Mucosa of rectum (tissue), 2 donors: ENCODE data around the gene LAX1.
"Not testable (repeated sequence)": the region's sequence is repeated elsewhere in the genome, so short reads cannot be mapped to it uniquely, and the experiment has no call there.

ENCODE experiments used
- H3K27ac ChIP-seq, 2 donors: one replicate each; pipeline ENCODE4 v1.7.0; 2013; ENCODE audit warnings: inconsistent platforms in 2 of 2, low read depth in 2 of 2, low read length in 2 of 2
- H3K27me3 ChIP-seq, 2 donors: one replicate each; pipeline ENCODE4 v1.7.0; 2013; ENCODE audit warnings: low read length in 2 of 2; ENCODE audit not compliant: control insufficient read depth in 2 of 2, insufficient read depth in 2 of 2
- H3K36me3 ChIP-seq, 2 donors: one replicate each; pipeline ENCODE4 v1.7.0; 2013; ENCODE audit warnings: low read length in 2 of 2; ENCODE audit not compliant: control insufficient read depth in 2 of 2, insufficient read depth in 2 of 2
- H3K4me1 ChIP-seq, 2 donors: one replicate each; pipeline ENCODE4 v1.7.0; 2013; ENCODE audit warnings: low read length in 2 of 2, mild to moderate bottlenecking in 1 of 2; ENCODE audit not compliant: control insufficient read depth in 2 of 2, insufficient read depth in 2 of 2
- H3K4me3 ChIP-seq, 2 donors: one replicate each; pipeline ENCODE4 v1.7.0; 2013; ENCODE audit warnings: low read length in 2 of 2
- H3K9ac ChIP-seq, 2 donors: one replicate each; pipeline ENCODE4 v1.7.0; 2013; ENCODE audit warnings: low read length in 2 of 2, low read depth in 1 of 2, mild to moderate bottlenecking in 1 of 2
- H3K9me3 ChIP-seq, 2 donors: one replicate each; pipeline ENCODE4 v1.7.0; 2013; ENCODE audit warnings: low read length in 2 of 2; ENCODE audit not compliant: control insufficient read depth in 2 of 2
- donor health status: healthy.
- donor health status: Normal muscosa, but diverticular disease.

LAX1 gene

GRCh38 chr1:203746281-203746680, 18.7 kb upstream of the LAX1 start:
- no peak overlapping the region for H3K4me3 ChIP-seq
- H3K9me3 ChIP-seq = no peaks in the 10 kb centered on the region
- H3K4me1 ChIP-seq = peaks cover 0 to 4% of the 10 kb centered on the region in 2 donors
- no peak overlapping the region for H3K9ac ChIP-seq
- H3K27ac ChIP-seq = no peak overlapping the region
- H3K36me3 ChIP-seq = no peaks in the 10 kb centered on the region
- no peaks in the 10 kb centered on the region for H3K27me3 ChIP-seq

GRCh38 chr1:203751051-203751450, 13.9 kb upstream of the LAX1 start:
- no peaks in the 10 kb centered on the region for H3K36me3 ChIP-seq
- no peak overlapping the region for H3K4me3 ChIP-seq
- H3K27me3 ChIP-seq = no peaks in the 10 kb centered on the region
- H3K27ac ChIP-seq = no peak overlapping the region
- no peaks in the 10 kb centered on the region for H3K9me3 ChIP-seq
- no peaks in the 10 kb centered on the region for H3K4me1 ChIP-seq
- no peak overlapping the region for H3K9ac ChIP-seq

GRCh38 chr1:203751618-203752361, 13.2 kb upstream of the LAX1 start:
- H3K27ac ChIP-seq, H3K27me3 ChIP-seq, H3K9me3 ChIP-seq, H3K4me1 ChIP-seq, H3K9ac ChIP-seq, H3K4me3 ChIP-seq, H3K36me3 ChIP-seq: not testable (repeated sequence)

- Histone ChIP-seq H3K9me3 (no peaks in the 10 kb centered on the region), H3K27me3 (no peaks in the 10 kb centered on the region), H3K9ac (no peak overlapping the region), H3K4me1 (no peaks in the 10 kb centered on the region), H3K36me3 (no peaks in the 10 kb centered on the region), H3K27ac (peak overlapping the region; percentile 20 to 71), H3K4me3 (no peak overlapping the region)
Observed at GRCh38 chr1:203754455-203754864, 10.5 kb upstream of the LAX1 start.

GRCh38 chr1:203756036-203756435, 8.9 kb upstream of the LAX1 start:
- no peaks in the 10 kb centered on the region for H3K36me3 ChIP-seq
- H3K27ac ChIP-seq = no peak overlapping the region
- no peaks in the 10 kb centered on the region for H3K4me1 ChIP-seq
- H3K4me3 ChIP-seq = no peak overlapping the region
- no peak overlapping the region for H3K9ac ChIP-seq
- no peaks in the 10 kb centered on the region for H3K9me3 ChIP-seq
- no peaks in the 10 kb centered on the region for H3K27me3 ChIP-seq

GRCh38 chr1:203758749-203759148, 6.2 kb upstream of the LAX1 start:
- H3K4me1 ChIP-seq, H3K9ac ChIP-seq, H3K27me3 ChIP-seq, H3K9me3 ChIP-seq, H3K4me3 ChIP-seq, H3K36me3 ChIP-seq, H3K27ac ChIP-seq: not testable (repeated sequence)

- Histone ChIP-seq H3K27ac (no peak overlapping the region), H3K27me3 (no peaks in the 10 kb centered on the region), H3K9ac (no peak overlapping the region), H3K9me3 (no peaks in the 10 kb centered on the region), H3K4me1 (no peaks in the 10 kb centered on the region), H3K36me3 (no peaks in the 10 kb centered on the region), H3K4me3 (no peak overlapping the region)
Observed at GRCh38 chr1:203760506-203760905, 4.5 kb upstream of the LAX1 start.

- H3K9ac ChIP-seq, H3K27ac ChIP-seq, H3K9me3 ChIP-seq, H3K36me3 ChIP-seq, H3K4me3 ChIP-seq, H3K4me1 ChIP-seq, H3K27me3 ChIP-seq: not testable (repeated sequence)
Observed at GRCh38 chr1:203761958-203762357, 3.0 kb upstream of the LAX1 start.

GRCh38 chr1:203763505-203763904, 1.5 kb upstream of the LAX1 start:
- no peak overlapping the region for H3K4me3 ChIP-seq
- H3K9me3 ChIP-seq = no peaks in the 10 kb centered on the region
- H3K27me3 ChIP-seq = no peaks in the 10 kb centered on the region
- no peak overlapping the region for H3K9ac ChIP-seq
- peak overlapping the region in 1 of 2 donors; percentile 89 for H3K27ac ChIP-seq
- no peaks in the 10 kb centered on the region for H3K36me3 ChIP-seq
- H3K4me1 ChIP-seq = peaks cover 1 to 4% of the 10 kb centered on the region in 2 donors

GRCh38 chr1:203764105-203765028, 616 bp upstream of the LAX1 start:
- Histone ChIP-seq H3K36me3 (no peaks in the 10 kb centered on the region), H3K4me3 (peak overlapping the region in 1 of 2 donors; percentile 78), H3K27ac (peak overlapping the region; percentile 79 to 89), H3K27me3 (no peaks in the 10 kb centered on the region), H3K9me3 (no peaks in the 10 kb centered on the region), H3K9ac (peak overlapping the region in 1 of 2 donors; percentile 24), H3K4me1 (peaks cover 4 to 6% of the 10 kb centered on the region in 2 donors)
